ENCODE measurements around the gene PTPN6. TPM values are rescaled to one million over a fixed set of nuclear protein-coding genes. Genes with fewer than 3 reads are reported as not detected.
"Not testable (repeated sequence)": the region's sequence is repeated elsewhere in the genome, so short reads cannot be mapped to it uniquely, and the experiment has no call there.

The PTPN6 gene
- 0.05 and 0.37 TPM in 2 replicates for total RNA-seq (2014; rRNA removed; shearing (Covaris generic))
- polyA plus RNA-seq (2015; cell fraction: cytosol; rRNA removed): 0.26 and 0.29 TPM in 2 replicates
- 0.32 TPM in 1 of 2 replicates, not detected in the other for polyA plus RNA-seq (2015; cell fraction: nucleus; rRNA removed)

DNA sequence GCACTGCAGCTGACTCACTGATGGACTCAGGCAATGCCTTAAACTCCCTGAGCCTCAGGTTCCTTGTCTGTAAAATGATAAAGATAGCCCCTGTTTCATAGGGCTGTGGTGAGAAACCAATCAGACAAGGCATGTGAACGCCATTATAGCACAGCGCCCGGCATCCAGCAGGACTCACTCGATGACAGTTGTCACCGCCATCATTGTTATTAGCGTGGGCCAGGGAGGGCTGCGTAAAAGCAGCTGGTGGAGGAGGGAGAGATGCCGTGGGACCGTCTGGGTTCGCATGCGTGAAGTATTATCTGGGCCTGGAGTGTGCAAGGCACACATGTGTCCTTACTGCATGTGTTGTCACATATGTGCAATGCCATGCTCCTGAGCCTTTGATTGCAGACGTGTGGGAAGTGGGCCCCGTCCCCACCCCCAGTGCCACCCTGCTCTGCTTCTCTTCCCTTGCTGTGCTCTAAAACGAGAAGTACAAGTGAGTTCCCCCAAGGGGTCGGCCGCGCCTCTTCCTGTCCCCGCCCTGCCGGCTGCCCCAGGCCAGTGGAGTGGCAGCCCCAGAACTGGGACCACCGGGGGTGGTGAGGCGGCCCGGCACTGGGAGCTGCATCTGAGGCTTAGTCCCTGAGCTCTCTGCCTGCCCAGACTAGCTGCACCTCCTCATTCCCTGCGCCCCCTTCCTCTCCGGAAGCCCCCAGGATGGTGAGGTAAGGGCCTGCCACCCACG is at the start of gene PTPN6:
Gene PTPN6, plus strand, starts transcription at position 546 of the 730 bp plus-strand sequence. Its CDS starts 157 bp downstream, at position 703.
- DNase-seq (ENCODE audit: low read depth): no peak

DNA sequence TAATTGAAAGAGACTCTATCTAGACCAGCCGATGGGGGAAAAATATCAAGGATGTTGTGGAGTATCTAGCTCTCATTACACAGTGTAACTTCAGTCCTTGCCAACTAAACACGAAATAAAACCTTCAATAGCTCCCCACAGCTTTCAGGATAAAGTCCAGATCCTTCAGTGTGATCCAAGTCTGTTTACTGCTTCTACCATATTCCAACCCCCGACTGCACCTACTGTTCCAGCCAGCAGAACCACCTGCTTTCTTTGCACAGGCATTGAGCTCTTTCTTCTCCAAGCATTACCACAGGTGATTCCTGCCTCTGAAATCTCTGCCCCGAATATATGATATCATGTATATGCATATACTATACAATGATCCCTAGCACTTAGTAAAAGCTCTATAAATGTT is 48.7 kb upstream of the PTPN6 start:
- DNase-seq (ENCODE audit: low read depth): no peak

DNA sequence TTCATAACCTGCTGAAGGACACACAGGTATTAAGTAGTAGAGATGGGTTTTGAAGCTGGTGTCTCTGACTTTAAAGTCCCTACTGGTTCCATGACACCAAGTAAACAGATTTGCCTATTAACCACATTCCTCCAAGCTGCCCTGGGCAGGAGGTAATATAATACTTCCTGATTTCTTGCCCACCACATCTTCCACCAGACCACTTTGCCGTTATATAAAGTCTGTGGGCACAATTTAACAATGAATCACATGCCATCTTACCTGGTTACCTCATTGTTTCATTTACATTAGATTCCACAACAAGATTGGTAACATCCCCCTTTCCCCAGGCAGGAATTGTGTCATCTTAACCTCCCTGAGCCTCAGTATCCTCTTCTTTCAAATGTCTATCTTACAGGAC is 47.4 kb upstream of the PTPN6 start:
- peak; percentile 77 for DNase-seq (ENCODE audit: low read depth)

GRCh38 chr12:6904280-6905276 is 46.6 kb upstream of the PTPN6 start, which contains the start of gene LRRC23:
Gene LRRC23, plus strand, starts transcription at chr12:6904822. Its CDS starts 812 bp downstream, at chr12:6905634.
- DNase-seq (ENCODE audit: low read depth): peak; percentile 94

GRCh38 chr12:6905414-6906040 is 45.6 kb upstream of the PTPN6 start:
- no peak for DNase-seq (ENCODE audit: low read depth)

- not testable (repeated sequence) for DNase-seq (ENCODE audit: low read depth)
These were observed 43.0 kb upstream of the PTPN6 start for GRCh38 chr12:6908141-6908540.

DNA sequence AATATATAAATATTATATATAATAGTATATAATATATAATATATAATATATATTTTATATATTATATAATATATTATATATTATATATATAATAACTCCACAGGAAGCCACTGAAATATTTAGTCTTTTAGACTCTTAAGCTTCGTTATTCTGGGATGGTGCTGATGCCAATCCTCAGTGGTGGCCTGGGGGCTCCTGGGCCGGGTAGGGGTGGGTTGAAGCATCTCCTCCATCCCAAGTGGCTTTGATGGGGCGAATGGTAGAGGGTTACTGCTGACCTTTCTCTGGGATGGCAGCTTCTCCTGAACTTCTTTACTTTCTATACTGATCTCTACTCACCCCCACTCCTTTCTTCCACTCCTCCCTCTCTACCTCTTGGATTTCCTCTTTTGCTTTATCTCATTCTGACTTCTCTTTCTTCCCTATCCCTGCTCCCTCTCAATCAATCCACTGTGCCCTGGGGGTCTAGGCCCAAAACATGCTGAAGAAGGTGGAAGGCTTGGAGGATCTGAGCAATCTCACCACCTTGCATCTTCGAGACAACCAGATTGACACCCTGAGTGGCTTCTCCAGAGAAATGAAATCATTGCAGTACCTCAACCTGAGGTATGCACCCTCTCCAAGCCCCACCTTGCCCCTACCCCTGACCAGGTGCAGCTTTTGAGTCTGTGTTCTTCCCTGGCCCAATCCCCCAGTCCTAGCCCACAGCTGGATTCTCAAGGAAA is 41.6 kb upstream of the PTPN6 start:
- no peak for DNase-seq (ENCODE audit: low read depth)

- DNase-seq (ENCODE audit: low read depth): no peak
These were observed 38.8 kb upstream of the PTPN6 start for GRCh38 chr12:6912164-6912935.

DNA sequence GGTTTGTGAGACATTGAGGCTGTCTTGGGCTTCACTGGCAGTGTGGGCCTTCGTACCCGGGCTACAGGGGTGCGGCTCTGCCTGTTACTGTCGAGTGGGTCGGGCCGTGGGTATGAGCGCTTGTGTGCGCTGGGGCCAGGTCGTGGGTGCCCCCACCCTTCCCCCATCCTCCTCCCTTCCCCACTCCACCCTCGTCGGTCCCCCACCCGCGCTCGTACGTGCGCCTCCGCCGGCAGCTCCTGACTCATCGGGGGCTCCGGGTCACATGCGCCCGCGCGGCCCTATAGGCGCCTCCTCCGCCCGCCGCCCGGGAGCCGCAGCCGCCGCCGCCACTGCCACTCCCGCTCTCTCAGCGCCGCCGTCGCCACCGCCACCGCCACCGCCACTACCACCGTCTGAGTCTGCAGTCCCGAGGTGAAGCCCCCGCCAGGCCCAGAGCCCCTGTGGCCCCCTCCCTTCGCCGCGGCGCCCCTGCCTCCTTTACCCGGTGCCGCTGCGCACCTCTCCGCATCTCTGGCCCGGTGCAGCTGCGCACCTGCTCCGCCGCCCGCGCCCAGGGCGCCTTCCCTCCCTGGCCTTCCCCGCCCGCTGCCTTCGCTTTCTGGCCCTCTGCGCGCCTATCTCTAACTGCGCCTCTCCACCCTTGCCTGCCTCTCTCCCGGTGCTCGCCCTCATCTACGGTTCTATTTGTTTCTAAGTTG is 36.8 kb upstream of the PTPN6 start, which contains the start of gene ENO2:
Gene ENO2, plus strand, starts transcription at position 335 of the 701 bp plus-strand sequence. CDS start 1,253 bp downstream, outside the sequence.
- DNase-seq (ENCODE audit: low read depth): peak; percentile 49

DNA sequence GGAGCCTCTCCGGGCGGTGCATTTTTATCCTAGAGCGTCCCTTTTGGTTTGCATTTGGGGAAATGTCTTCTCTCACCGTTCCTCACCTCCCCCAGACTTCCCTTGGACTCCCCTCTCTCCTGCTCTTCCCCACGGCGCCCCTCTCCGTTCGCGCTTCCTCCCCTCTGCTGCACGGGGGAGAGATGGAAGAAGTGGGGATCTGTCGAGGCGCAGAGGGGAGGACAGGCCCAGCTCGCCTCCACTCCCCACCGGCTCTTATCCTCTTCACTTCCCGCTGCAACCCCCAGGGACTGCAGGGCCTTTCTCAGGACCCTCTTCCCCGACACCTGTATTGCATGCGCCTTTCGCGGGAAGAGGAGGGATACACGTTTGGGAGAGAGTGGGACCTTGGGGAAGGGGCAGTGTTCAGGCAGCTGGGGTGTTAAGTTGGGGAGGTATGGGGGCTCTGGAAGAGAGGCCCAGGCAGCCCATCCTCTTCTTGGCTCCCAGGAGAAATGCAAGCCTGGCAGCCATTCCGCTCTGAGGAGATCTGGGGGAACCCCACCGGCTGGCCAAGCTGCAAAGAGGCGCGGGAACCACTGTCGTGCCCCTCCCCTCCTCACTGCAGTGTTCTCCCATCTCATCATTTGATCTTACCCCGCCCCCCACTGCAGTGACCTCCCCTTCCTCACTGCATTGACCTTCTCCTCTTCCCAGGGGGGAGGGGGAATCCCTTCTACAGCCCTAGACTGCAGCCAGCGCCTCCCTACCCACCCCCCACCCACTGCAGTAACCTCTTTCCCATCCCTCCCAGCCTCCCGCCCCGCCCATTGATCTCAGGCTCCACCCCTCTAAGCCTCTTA is 36.0 kb upstream of the PTPN6 start:
- no peak for DNase-seq (ENCODE audit: low read depth)

DNA sequence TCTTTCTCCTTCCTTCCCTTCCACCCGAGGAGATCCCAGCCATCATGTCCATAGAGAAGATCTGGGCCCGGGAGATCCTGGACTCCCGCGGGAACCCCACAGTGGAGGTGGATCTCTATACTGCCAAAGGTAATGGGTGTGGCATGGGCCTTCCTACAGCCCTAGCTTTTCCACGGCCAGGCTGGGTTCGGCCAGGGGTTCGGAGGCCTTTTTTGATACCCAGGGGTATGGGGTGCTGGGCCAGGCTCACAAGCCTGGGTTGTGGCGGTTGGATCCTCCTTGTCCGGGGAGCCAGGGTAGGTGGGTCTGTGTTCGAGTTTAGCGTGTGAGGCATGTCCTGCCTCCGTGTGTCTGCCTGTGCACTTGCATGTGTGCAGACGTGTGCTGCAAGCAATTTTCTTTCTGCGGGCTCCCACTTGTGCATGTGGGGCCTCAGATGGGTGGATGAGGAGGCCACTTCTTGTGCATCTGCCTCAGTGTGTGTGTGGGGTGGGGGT is 35.3 kb upstream of the PTPN6 start:
- no peak for DNase-seq (ENCODE audit: low read depth)

DNA sequence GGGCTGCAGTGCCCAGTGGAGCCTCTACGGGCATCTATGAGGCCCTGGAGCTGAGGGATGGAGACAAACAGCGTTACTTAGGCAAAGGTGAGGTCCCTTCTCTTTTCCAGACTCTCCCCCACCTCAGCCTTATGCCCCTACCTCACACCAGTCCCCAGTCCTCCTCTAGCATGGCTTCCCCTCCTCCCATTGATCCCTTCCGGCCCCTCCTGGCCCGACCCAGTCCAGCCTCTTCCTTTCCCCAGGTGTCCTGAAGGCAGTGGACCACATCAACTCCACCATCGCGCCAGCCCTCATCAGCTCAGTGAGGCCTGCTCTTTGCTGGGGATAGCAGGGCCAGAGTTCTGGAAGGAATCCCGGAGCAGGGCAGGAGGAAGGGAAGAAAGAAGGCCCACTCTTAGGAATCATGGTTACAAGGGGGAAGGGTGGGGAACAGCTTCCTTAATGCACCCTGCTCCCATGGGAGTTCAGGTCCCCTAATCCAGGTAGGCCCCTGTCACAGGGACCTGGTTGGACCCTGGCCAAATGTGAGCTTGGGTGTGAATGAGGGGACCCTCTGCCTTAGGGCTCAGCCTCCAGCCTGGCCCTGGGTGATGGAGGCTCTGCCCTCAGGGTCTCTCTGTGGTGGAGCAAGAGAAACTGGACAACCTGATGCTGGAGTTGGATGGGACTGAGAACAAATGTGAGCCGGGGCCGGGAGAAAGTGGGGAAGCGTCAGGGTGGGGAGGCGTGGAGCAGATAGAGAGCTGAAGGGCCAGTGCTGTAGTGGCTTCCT is 34.5 kb upstream of the PTPN6 start:
- no peak for DNase-seq (ENCODE audit: low read depth)

- DNase-seq (ENCODE audit: low read depth): peak; percentile 63
These were observed 33.5 kb upstream of the PTPN6 start for GRCh38 chr12:6917491-6918231.

DNA sequence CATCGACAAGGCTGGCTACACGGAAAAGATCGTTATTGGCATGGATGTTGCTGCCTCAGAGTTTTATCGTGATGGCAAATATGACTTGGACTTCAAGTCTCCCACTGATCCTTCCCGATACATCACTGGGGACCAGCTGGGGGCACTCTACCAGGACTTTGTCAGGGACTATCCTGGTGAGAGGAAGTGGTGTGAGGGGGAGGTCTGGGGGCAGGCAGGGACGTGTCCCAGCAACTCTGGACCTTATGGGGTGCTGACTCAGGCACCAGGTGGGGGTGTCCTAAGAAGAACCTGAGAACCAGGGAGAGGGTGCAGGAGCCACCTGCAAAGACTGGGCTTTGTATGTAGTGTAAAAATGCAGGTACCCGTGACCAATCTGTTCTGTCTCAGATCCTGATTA is 31.6 kb upstream of the PTPN6 start:
- DNase-seq (ENCODE audit: low read depth): no peak

GRCh38 chr12:6921539-6921938 is 29.6 kb upstream of the PTPN6 start:
- no peak for DNase-seq (ENCODE audit: low read depth)

Data from HT1080 (cell line).